Neural crest cell (in vitro differentiated cells): ENCODE results near the gene UPK3BL1. TPM values are rescaled to one million over a fixed set of nuclear protein-coding genes. Genes with fewer than 3 reads are reported as not detected.
"Not testable (repeated sequence)": the region's sequence is repeated elsewhere in the genome, so short reads cannot be mapped to it uniquely, and the experiment has no call there.

ENCODE experiments used
- DNase-seq: peaks from one replicate; pipeline ENCODE4 v3.0.0; 2021; ENCODE audit warnings: low read depth, mixed read lengths, low spot score
- H3K27ac Mint-ChIP-seq: one replicate; pipeline ENCODE4 v1.8.0; 2021; ENCODE audit warnings: mild to moderate bottlenecking, mixed read lengths; ENCODE audit not compliant: unreplicated experiment
- H3K27me3 Mint-ChIP-seq: 2 replicates; pipeline ENCODE4 v1.8.0; 2021; ENCODE audit warnings: low read depth, mild to moderate bottlenecking, mixed read lengths
- H3K36me3 Mint-ChIP-seq: 2 replicates; pipeline ENCODE4 v1.8.0; 2021; ENCODE audit warnings: low read depth, mild to moderate bottlenecking, mixed read lengths
- H3K4me1 Mint-ChIP-seq: 2 replicates; pipeline ENCODE4 v1.8.0; 2021; ENCODE audit warnings: mixed read lengths
- H3K4me3 Mint-ChIP-seq: one replicate; pipeline ENCODE4 v1.8.0; 2021; ENCODE audit warnings: mild to moderate bottlenecking, mixed read lengths
- H3K9me3 Mint-ChIP-seq: 2 replicates; pipeline ENCODE4 v1.8.0; 2021; ENCODE audit warnings: mixed read lengths
- total RNA-seq: library from RNA; stranded (reverse); gene quantifications from 2 replicates; pipeline ENCODE4 v1.2.1, GENCODE V29; 2021

The UPK3BL1 gene
- total RNA-seq, 1 donor from 2014 or later = 14.5 TPM

- H3K27ac Mint-ChIP-seq, H3K27me3 Mint-ChIP-seq, H3K9me3 Mint-ChIP-seq, H3K4me3 Mint-ChIP-seq, H3K36me3 Mint-ChIP-seq, DNase-seq, H3K4me1 Mint-ChIP-seq: not testable (repeated sequence)
Measured at GRCh38 chr7:102618122-102618521, 24.5 kb downstream of the UPK3BL1 start.

- not testable (repeated sequence) for H3K36me3 Mint-ChIP-seq, DNase-seq, H3K4me1 Mint-ChIP-seq, H3K4me3 Mint-ChIP-seq, H3K27me3 Mint-ChIP-seq, H3K27ac Mint-ChIP-seq, H3K9me3 Mint-ChIP-seq
Measured at GRCh38 chr7:102616507-102617125, 26.0 kb downstream of the UPK3BL1 start, which contains the start of gene RASA4. TSS of gene RASA4 (minus strand) at chr7:102616756. CDS start at chr7:102616689, 67 bp downstream.

- not testable (repeated sequence) for H3K4me3 Mint-ChIP-seq, H3K27me3 Mint-ChIP-seq, H3K27ac Mint-ChIP-seq, H3K4me1 Mint-ChIP-seq, H3K9me3 Mint-ChIP-seq, DNase-seq, H3K36me3 Mint-ChIP-seq
Measured at GRCh38 chr7:102615930-102616329, 26.7 kb downstream of the UPK3BL1 start.

- not testable (repeated sequence) for H3K36me3 Mint-ChIP-seq
Measured at GRCh38 chr7:102614873-102615272, 27.7 kb downstream of the UPK3BL1 start.

GRCh38 chr7:102614346-102614697 lies 28.3 kb downstream of the UPK3BL1 start:
- not testable (repeated sequence) for H3K4me1 Mint-ChIP-seq, H3K9me3 Mint-ChIP-seq, H3K27me3 Mint-ChIP-seq, H3K4me3 Mint-ChIP-seq, H3K27ac Mint-ChIP-seq, DNase-seq, H3K36me3 Mint-ChIP-seq

More at GRCh38 chr7:102614873-102615272, 27.7 kb downstream of the UPK3BL1 start:
- not testable (repeated sequence) for DNase-seq, H3K9me3 Mint-ChIP-seq, H3K4me1 Mint-ChIP-seq, H3K4me3 Mint-ChIP-seq, H3K27ac Mint-ChIP-seq, H3K27me3 Mint-ChIP-seq

- H3K36me3 Mint-ChIP-seq, H3K4me1 Mint-ChIP-seq, H3K4me3 Mint-ChIP-seq, H3K27me3 Mint-ChIP-seq, H3K27ac Mint-ChIP-seq, H3K9me3 Mint-ChIP-seq, DNase-seq: not testable (repeated sequence)
Measured at GRCh38 chr7:102613575-102614345, 28.8 kb downstream of the UPK3BL1 start.

GRCh38 chr7:102611675-102612325 lies 30.8 kb downstream of the UPK3BL1 start:
- H3K36me3 Mint-ChIP-seq, H3K4me1 Mint-ChIP-seq, H3K9me3 Mint-ChIP-seq, H3K27me3 Mint-ChIP-seq, H3K4me3 Mint-ChIP-seq, H3K27ac Mint-ChIP-seq, DNase-seq: not testable (repeated sequence)

- H3K4me1 Mint-ChIP-seq, DNase-seq, H3K4me3 Mint-ChIP-seq, H3K27me3 Mint-ChIP-seq, H3K27ac Mint-ChIP-seq, H3K36me3 Mint-ChIP-seq, H3K9me3 Mint-ChIP-seq: not testable (repeated sequence)
Measured at GRCh38 chr7:102611013-102611674, 31.4 kb downstream of the UPK3BL1 start.

GRCh38 chr7:102610441-102610840 lies 32.1 kb downstream of the UPK3BL1 start:
- not testable (repeated sequence) for H3K9me3 Mint-ChIP-seq, H3K4me1 Mint-ChIP-seq, H3K27ac Mint-ChIP-seq, H3K36me3 Mint-ChIP-seq, DNase-seq, H3K4me3 Mint-ChIP-seq, H3K27me3 Mint-ChIP-seq

- not testable (repeated sequence) for H3K4me3 Mint-ChIP-seq, H3K27ac Mint-ChIP-seq, H3K4me1 Mint-ChIP-seq, H3K9me3 Mint-ChIP-seq, H3K36me3 Mint-ChIP-seq, H3K27me3 Mint-ChIP-seq, DNase-seq
Measured at GRCh38 chr7:102609734-102610133, 32.9 kb downstream of the UPK3BL1 start.

GRCh38 chr7:102606848-102607247 lies 35.7 kb downstream of the UPK3BL1 start:
- H3K27ac Mint-ChIP-seq, H3K9me3 Mint-ChIP-seq, H3K27me3 Mint-ChIP-seq, DNase-seq, H3K36me3 Mint-ChIP-seq, H3K4me3 Mint-ChIP-seq, H3K4me1 Mint-ChIP-seq: not testable (repeated sequence)

GRCh38 chr7:102604431-102605145 lies 38.0 kb downstream of the UPK3BL1 start:
- not testable (repeated sequence) for DNase-seq, H3K27me3 Mint-ChIP-seq, H3K36me3 Mint-ChIP-seq, H3K27ac Mint-ChIP-seq, H3K9me3 Mint-ChIP-seq, H3K4me1 Mint-ChIP-seq, H3K4me3 Mint-ChIP-seq

GRCh38 chr7:102602317-102602716 lies 40.3 kb downstream of the UPK3BL1 start:
- not testable (repeated sequence) for H3K36me3 Mint-ChIP-seq, H3K9me3 Mint-ChIP-seq, H3K4me1 Mint-ChIP-seq, H3K4me3 Mint-ChIP-seq, H3K27ac Mint-ChIP-seq, H3K27me3 Mint-ChIP-seq, DNase-seq
